Middle frontal gyrus (tissue), 1 donor: Measurements from ENCODE around the gene GAL3ST1.
A peak's percentile ranks its signal among the peaks of the same experiment; 100 is the strongest.
"Not testable (repeated sequence)": the region's sequence is repeated elsewhere in the genome, so short reads cannot be mapped to it uniquely, and the experiment has no call there.

ENCODE experiments used
- DNase-seq: peaks from one replicate; pipeline ENCODE4 v3.0.0-alpha.2; 2015; ENCODE audit warnings: low spot score; ENCODE audit errors: extremely low spot score

GAL3ST1 gene

DNA sequence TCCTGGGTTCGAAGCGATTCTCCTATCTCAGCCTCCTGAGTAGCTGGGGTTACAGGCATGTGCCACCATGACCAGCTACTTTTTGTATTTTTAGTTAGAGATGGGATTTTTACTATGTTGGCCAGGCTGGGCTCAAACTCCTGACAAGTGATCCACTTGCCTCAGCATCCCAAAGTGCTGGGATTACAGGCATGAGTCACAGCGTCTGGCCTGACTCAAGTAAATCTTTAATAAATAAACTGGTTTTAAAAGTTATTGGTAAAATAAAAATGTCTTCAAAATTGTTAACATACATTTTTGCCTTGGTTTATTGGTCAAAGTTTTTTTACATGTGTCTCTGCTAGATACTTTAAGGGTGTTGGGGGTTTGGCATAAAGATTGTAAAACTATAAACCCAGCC lies 24.5 kb upstream of the GAL3ST1 start:
- DNase-seq: no peak

GRCh38 chr22:30596886-30597285 lies 22.4 kb upstream of the GAL3ST1 start:
- no peak for DNase-seq

- no peak for DNase-seq
Observed at GRCh38 chr22:30596199-30596598, 21.7 kb upstream of the GAL3ST1 start.

DNA sequence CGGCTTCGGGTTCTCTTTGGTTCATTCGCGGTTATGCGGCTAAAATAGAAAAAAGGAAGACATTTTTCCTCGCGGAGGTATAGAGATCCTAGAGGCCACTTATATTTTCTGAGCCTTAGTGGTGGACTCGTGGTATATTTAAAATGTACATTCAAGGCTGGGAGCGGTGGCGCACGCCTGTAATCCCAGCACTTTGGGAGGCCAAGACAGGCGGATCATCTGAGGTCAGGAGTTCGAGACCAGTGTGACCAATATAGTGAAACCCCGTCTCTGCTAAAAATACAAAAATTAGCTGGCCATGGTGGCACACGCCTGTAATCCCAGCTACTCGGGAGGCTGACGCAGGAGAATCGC lies 17.9 kb upstream of the GAL3ST1 start:
- not testable (repeated sequence) for DNase-seq

DNA sequence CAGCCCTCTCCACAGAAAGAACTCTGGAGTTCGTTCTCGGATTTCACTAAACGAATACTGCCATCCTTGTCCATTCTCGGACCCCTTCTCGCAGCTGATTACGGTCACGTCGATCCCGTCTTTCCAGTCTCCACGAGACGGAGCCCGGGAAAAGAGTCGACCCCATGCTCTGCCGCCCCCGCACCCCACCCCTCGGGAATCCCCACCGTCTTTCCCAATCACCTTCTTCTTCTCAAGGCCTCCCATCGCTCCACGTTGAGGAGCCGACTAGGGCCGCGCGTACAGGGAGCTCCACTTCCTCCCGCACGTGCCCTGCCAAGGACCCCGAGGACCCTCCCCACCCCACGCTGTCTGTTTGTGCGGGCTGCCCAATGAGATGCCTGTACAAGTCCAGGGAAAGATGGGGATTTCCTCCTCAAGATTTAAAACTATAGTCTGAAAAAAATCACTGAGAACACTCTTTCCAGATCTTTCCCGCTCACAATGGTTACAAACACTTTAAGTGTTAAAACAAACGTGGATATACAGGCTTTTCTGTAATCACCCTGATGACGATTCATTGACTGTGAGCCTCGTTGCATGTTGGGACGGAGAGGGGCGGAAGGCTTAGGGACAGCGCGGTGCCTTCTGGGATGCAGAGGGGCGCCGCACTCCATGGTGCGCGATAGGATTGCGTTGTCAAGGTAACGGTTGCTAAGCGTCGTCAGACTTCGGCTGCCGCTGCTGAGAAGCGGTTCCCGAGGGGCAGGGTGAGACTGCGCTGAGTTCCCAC lies 17.3 kb upstream of the GAL3ST1 start, which contains the start of gene PES1:
Gene PES1, minus strand, starts transcription at position 323 of the 772 bp plus-strand sequence. Its CDS starts 77 bp downstream, at position 246.
- DNase-seq: peak; percentile 96

GRCh38 chr22:30591191-30591587 lies 16.7 kb upstream of the GAL3ST1 start:
- DNase-seq: no peak

DNA sequence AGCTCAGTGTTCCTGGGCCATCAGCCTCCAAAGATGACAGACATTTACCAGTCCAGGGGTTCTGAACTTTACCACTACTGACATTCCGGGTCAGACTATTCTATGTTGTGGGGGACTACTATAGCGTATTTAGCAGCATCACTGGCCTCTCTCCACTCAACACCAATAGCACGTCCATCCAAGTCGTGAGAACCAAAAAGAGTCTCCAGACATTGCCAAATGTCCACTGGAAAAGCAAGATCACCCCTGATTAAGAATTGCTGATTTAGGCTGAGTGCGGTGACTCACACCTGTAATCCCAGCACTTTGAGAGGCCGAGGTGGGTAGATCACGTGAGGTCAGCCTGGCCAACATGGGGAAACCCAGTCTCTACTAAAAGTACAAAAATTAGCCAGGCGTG lies 11.9 kb upstream of the GAL3ST1 start:
- DNase-seq: no peak

DNA sequence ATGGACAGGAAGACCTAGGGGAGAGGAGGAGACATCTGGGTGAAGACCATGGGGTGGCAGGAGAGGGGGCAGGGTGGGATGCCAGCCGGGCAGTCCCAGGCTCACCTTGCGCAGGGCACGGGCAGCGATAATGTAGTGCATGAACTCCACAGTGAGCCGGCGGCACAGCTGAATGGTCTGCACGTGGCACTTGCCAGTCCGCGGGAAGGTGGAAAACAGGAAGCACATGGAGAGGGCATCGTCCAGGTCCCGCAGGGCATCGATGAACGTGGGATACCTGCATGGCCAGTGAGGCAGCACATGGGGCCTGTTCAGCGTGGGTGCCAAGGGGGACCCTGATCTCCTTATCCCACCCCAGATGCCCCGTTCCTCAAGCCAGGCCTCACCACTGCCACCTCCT lies 10.0 kb upstream of the GAL3ST1 start:
- DNase-seq: no peak

DNA sequence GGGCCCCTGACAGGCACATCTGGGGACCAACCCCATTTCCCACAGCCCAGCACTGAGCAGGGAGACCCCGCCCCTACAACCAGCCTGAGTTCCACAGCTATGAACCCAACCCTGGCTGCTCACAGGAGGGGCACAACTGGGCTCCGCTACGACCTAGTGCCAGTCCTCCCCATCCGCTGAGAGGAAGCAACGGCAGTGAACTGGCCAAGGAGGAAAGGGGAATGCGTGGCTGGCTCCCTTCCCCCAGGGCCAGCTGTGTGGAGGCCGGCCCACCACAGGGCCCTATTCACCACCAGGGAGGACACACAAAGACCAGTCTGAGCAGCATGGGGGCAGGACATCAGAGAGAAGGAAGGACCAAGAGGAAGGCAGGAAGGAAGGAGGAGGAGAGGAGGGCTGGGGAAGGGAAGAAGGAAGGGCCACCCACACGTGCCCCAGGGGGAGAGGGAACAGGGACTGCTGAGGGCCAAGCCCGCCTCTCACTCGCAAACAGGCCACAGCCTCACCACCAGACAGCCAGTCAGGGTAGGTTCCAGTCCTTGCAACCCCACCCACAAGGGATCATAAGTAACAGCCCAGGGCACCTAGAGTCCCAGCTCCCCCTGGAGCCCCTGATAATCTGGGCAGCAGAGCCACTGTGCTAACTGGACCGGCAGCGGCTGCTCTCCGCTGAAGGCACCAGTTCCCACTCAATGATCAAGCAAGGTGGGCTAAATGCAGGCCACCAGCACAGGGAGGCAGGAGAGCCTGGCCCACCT lies 8.5 kb upstream of the GAL3ST1 start:
- no peak for DNase-seq

DNA sequence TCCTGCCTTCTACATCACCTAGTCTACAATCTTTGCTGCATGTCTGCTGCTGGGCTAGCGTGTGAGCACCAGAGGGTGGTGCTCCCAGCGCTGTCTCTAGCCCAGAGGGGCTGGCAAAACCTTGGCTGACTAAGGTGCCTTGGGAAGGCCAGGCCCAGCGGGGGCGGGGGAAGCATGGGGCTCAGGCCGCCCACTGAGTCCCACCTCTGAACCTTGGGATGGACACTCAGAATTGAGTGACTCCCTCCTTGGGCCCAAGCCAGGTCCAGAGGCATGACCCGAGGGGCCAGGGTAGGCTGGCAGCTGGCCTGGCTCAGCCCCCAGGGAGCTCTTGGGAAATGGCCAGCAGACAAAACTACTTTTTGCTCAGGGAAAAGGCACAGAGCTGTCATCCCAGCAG lies 7.6 kb upstream of the GAL3ST1 start:
- no peak for DNase-seq

- no peak for DNase-seq
Observed at GRCh38 chr22:30580896-30581295, 6.4 kb upstream of the GAL3ST1 start.

DNA sequence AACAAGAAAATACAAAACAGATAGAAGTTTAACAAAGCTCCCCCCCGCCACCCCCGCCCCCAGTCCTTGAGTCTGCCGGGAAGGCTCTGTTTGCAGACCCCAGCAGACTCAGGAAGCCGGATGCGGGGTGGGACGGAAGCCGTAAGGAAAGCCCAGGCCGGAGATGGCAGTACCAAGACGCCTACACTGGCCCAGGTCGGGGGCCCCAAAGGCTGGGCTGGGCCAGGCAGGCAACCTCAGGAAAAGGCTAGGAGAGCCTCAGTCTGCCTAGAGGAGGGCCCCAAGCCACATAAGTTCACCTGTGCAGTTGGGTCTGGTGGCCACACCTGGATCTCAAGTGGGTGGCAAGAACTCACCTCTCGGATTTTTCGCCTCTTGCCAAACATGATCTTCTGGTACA lies 4.0 kb upstream of the GAL3ST1 start:
- no peak for DNase-seq

- no peak for DNase-seq
Observed at GRCh38 chr22:30575859-30576258, 1.4 kb upstream of the GAL3ST1 start.

- DNase-seq: no peak
Observed at GRCh38 chr22:30574997-30575671, 669 bp upstream of the GAL3ST1 start.

DNA sequence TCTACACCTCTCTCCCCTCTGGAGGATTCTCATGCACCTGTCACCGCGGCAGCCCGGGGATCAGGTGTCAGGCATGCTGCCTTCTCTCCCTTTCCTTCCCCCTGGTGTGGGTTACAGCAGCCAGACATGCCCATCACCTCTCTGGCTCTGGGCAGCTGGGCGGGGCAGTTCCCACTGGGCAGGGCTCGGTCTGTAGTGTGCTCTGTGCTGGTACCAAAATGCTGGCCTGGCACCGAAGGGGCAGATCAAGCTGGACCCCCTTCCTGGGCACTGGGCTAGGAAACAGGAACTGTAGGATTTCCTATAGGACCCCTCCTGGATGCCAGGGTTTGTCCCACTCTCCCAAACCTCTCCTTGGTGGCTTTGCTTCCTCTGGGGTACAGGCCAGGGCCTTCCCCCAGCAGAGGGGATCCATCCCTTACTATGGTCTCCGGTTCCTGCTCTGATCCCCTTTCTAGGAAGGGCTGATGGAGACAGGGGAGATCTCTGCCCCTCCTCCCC lies 821 bp downstream of the GAL3ST1 start:
- no peak for DNase-seq

GRCh38 chr22:30572840-30573593 lies 1.4 kb downstream of the GAL3ST1 start:
- no peak for DNase-seq

- no peak for DNase-seq
Observed at GRCh38 chr22:30572210-30572609, 2.3 kb downstream of the GAL3ST1 start.

- no peak for DNase-seq
Observed at GRCh38 chr22:30569674-30570202, 4.7 kb downstream of the GAL3ST1 start.

GRCh38 chr22:30568137-30568805 lies 6.2 kb downstream of the GAL3ST1 start:
- no peak for DNase-seq

GRCh38 chr22:30567277-30567676 lies 7.2 kb downstream of the GAL3ST1 start:
- not testable (repeated sequence) for DNase-seq
